ENCODE measurements around the gene KRTAP2-3. TPM values are rescaled to one million over a fixed set of nuclear protein-coding genes. Genes with fewer than 3 reads are reported as not detected.

The KRTAP2-3 gene
- total RNA-seq, 1 experiment from 2014 or later = 6.3 TPM

- CTCF ChIA-PET = no interaction called here
- no peak overlapping the region for H3K4me2 ChIP-seq (ENCODE audit: low read length)
- BruUV-seq (replicated peaks) = no TSS peak
These were observed 2.0 kb upstream of the KRTAP2-3 start for GRCh38 chr17:41061964-41062363.

More at GRCh38 chr17:41061964-41062363, 2.0 kb upstream of the KRTAP2-3 start:
- Histone ChIP-seq H3K36me3 (ENCODE audit: control insufficient read depth in 1 of 2, insufficient read depth in 2 of 2, low read length in 2 of 2) (peaks cover 0 to 7% of the 10 kb centered on the region in 2 experiments; a peak in 1 of 4 replicates), H3K27me3 (ENCODE audit: insufficient read depth, low read length) (no peaks in the 10 kb centered on the region), H3K4me3 (replicated peaks in 1 of 2; ENCODE audit: low read depth in 1 of 2, low read length in 2 of 2) (no peak overlapping the region), H3K9ac (ENCODE audit: low read length) (0 out of 2 replicates have a peak overlapping the region, but pooled peaks have one; percentile 10), H3K9me2 (ENCODE audit: insufficient read depth) (no peaks in the 10 kb centered on the region), H3K27ac (ENCODE audit: low read depth, low read length) (peak overlapping the region; percentile 85), H3K79me2 (ENCODE audit: insufficient read depth, low read length) (no peaks in the 10 kb centered on the region), H3K9me3 (ENCODE audit: control insufficient read depth in 1 of 2, insufficient read depth in 1 of 2, low read depth in 1 of 2, low read length in 2 of 2) (peaks cover 0 to 8% of the 10 kb centered on the region in 2 experiments; a peak in 1 of 4 replicates), H3K4me1 (ENCODE audit: control insufficient read depth in 1 of 2, insufficient read depth in 2 of 2, low read length in 2 of 2) (peaks cover 48 to 75% of the 10 kb centered on the region in 2 experiments), H4K20me1 (ENCODE audit: insufficient read depth) (no peaks in the 10 kb centered on the region), H2AFZ (ENCODE audit: low read depth, low read length, poor library complexity, severe bottlenecking) (no peak overlapping the region)
- POLR2A ChIA-PET = no interaction called here
- RAD21 ChIA-PET (ENCODE audit: low non-redundant PET in 1 of 2, low total read pairs in 2 of 2, uncharacterized antibody in 2 of 2, unreplicated experiment in 2 of 2) = no interaction called here
- intact Hi-C loops (cut with micrococcal nuclease) = no loop called here
- no peak for TF ChIP-seq ELF1 (IDR thresholded peaks at IDR 0.05; ENCODE audit: borderline replicate concordance, low read depth)
- peak; percentile 21; the same call in 1 of the 2 replicates for TF ChIP-seq FOSL1 (IDR thresholded peaks at IDR 0.05; ENCODE audit: low read depth)
- no peak for TF ChIP-seq POLR2AphosphoS5 (IDR thresholded peaks at IDR 0.05; ENCODE audit: low read depth, low read length)
- 0 out of 2 replicates have a peak, but pooled peaks have one; percentile 19 for TF ChIP-seq CBX3 (IDR thresholded peaks at IDR 0.05; ENCODE audit: low read depth)
- peak; percentile 21; the same call in 1 of the 2 replicates for TF ChIP-seq SP1 (IDR thresholded peaks at IDR 0.05; ENCODE audit: low read depth)
- TF ChIP-seq SRF (IDR thresholded peaks at IDR 0.05; ENCODE audit: low read depth) = peak; percentile 24; the same call in 1 of the 2 replicates
- 0 out of 2 replicates have a peak, but pooled peaks have one; percentile 9 for TF ChIP-seq JUND (IDR thresholded peaks at IDR 0.05)
- TF ChIP-seq POLR2A (IDR thresholded peaks at IDR 0.05; ENCODE audit: borderline replicate concordance, extremely low read depth, insufficient read depth, insufficient read length) = no peak
- peak; percentile 60; the same call in 1 of the 2 replicates for TF ChIP-seq MAX (IDR thresholded peaks at IDR 0.05)
- TF ChIP-seq REST (IDR thresholded peaks at IDR 0.05; ENCODE audit: low read depth) = no peak
- ATAC-seq (no peak), DNase-seq (ENCODE audit: low read depth, low spot score) (no peak)

Data from HCT116 (cell line).